HEK293 (cell line): ENCODE measurements around the gene TRAM2.
A peak's percentile ranks its signal among the peaks of the same experiment; 100 is the strongest.

Experiments used
- CTCF ChIA-PET: fragments of 350-600 bp; formaldehyde crosslinking; extraction: SDS; loops from one replicate; lab custom pipeline; 2021; ENCODE audit warnings: antibody characterized with exemption; lab: Yijun Ruan, JAX
- POLR2A ChIA-PET: fragments of 300-600 bp; formaldehyde crosslinking; extraction: SDS; loops from one replicate; lab custom pipeline; 2020; ENCODE audit warnings: antibody characterized with exemption, inconsistent platforms; lab: Yijun Ruan, JAX
- H3K27ac ChIP-seq: fragments of 200-500 bp; sonication (Bioruptor generic); 2 replicates; pipeline ENCODE4 v1.5.1; 2014; ENCODE audit warnings: low read depth, low read length, control low read depth, inconsistent platforms; ENCODE audit errors: extremely low read depth
- H3K36me3 ChIP-seq, 2 experiments: fragments of 200-500 bp in 1 of 2; sonication (Bioruptor generic) in 1 of 2; 1 replicate in 1 of 2; 2 replicates in 1 of 2; pipeline ENCODE4 v1.5.1; 2014 to 2017; ENCODE audit warnings: inconsistent platforms in 2 of 2, low read length in 2 of 2; ENCODE audit not compliant: control insufficient read depth in 2 of 2, insufficient read depth in 1 of 2
- H3K4me1 ChIP-seq: fragments of 200-500 bp; sonication (Bioruptor generic); 2 replicates; pipeline ENCODE4 v1.5.1; 2014; ENCODE audit warnings: mild to moderate bottlenecking, low read length, inconsistent platforms; ENCODE audit not compliant: control insufficient read depth, insufficient read depth
- H3K4me3 ChIP-seq: 2 replicates; pipeline ENCODE4 v1.5.1; 2011; ENCODE audit warnings: low read depth, mild to moderate bottlenecking, control low read depth, low read length, moderate library complexity
- H3K9me3 ChIP-seq: fragments of 200-500 bp; sonication (Bioruptor generic); 2 replicates; pipeline ENCODE4 v1.5.1; 2014; ENCODE audit warnings: low read depth, low read length, inconsistent platforms; ENCODE audit not compliant: control insufficient read depth, insufficient read depth
- FEZF1 ChIP-seq: fragments of 450-650 bp; formaldehyde crosslinking; IDR thresholded peaks from 2 replicates; pipeline ENCODE4 v1.5.1; 2016; ENCODE audit warnings: missing biosample characterization, missing genetic modification characterization
- IKZF3 ChIP-seq: fragments of 450-650 bp; IDR thresholded peaks from 2 replicates; pipeline ENCODE4 v1.5.0; 2018; ENCODE audit warnings: missing biosample characterization, mild to moderate bottlenecking, missing genetic modification characterization, moderate library complexity
- SALL2 ChIP-seq: fragments of 450-650 bp; formaldehyde crosslinking; IDR thresholded peaks from 2 replicates; pipeline ENCODE4 v1.5.0; 2017; ENCODE audit warnings: missing biosample characterization, mild to moderate bottlenecking, missing genetic modification characterization, borderline replicate concordance
- SP3 ChIP-seq: fragments of 450-650 bp; formaldehyde crosslinking; IDR thresholded peaks from 2 replicates; pipeline ENCODE4 v1.5.1; 2016; ENCODE audit warnings: missing biosample characterization, missing genetic modification characterization
- YY2 ChIP-seq: fragments of 450-650 bp; formaldehyde crosslinking; IDR thresholded peaks from 2 replicates; pipeline ENCODE4 v1.5.1; 2016; ENCODE audit warnings: missing biosample characterization, missing genetic modification characterization
- ZBTB1 ChIP-seq: fragments of 450-650 bp; formaldehyde crosslinking; IDR thresholded peaks from 2 replicates; pipeline ENCODE4 v1.5.1; 2016; ENCODE audit warnings: missing biosample characterization, missing genetic modification characterization
- ZBTB26 ChIP-seq: fragments of 450-650 bp; formaldehyde crosslinking; optimal IDR thresholded peaks from 2 replicates; pipeline ENCODE3; 2016; ENCODE audit warnings: missing biosample characterization, mild to moderate bottlenecking, missing genetic modification characterization
- ZNF157 ChIP-seq: fragments of 450-650 bp; formaldehyde crosslinking; IDR thresholded peaks from 2 replicates; pipeline ENCODE4 v1.5.1; 2016; ENCODE audit warnings: missing biosample characterization, missing genetic modification characterization
- ZNF2 ChIP-seq: fragments of 450-650 bp; formaldehyde crosslinking; IDR thresholded peaks from 2 replicates; pipeline ENCODE4 v1.5.1; 2016; ENCODE audit warnings: missing biosample characterization, missing genetic modification characterization
- ZNF211 ChIP-seq: fragments of 450-650 bp; formaldehyde crosslinking; IDR thresholded peaks from 2 replicates; pipeline ENCODE4 v1.5.1; 2016; ENCODE audit warnings: low read depth, missing biosample characterization, missing genetic modification characterization
- ZNF302 ChIP-seq: fragments of 450-650 bp; formaldehyde crosslinking; IDR thresholded peaks from 2 replicates; pipeline ENCODE4 v1.5.1; 2016; ENCODE audit warnings: missing biosample characterization, missing genetic modification characterization, low read depth
- ZNF518A ChIP-seq: fragments of 450-650 bp; formaldehyde crosslinking; conservative IDR thresholded peaks from 2 replicates; pipeline ENCODE4 v1.5.1; 2016; ENCODE audit warnings: low read depth, missing biosample characterization, missing genetic modification characterization
- ZNF639 ChIP-seq: fragments of 450-650 bp; formaldehyde crosslinking; IDR thresholded peaks from 2 replicates; pipeline ENCODE4 v1.5.1; 2016; ENCODE audit warnings: missing biosample characterization, missing genetic modification characterization
- ZNF654 ChIP-seq: fragments of 450-650 bp; formaldehyde crosslinking; IDR thresholded peaks from 2 replicates; pipeline ENCODE4 v1.5.1; 2016; ENCODE audit warnings: low read depth, missing biosample characterization, missing genetic modification characterization
- ZNF785 ChIP-seq: fragments of 450-650 bp; formaldehyde crosslinking; IDR thresholded peaks from 2 replicates; pipeline ENCODE4 v1.5.1; 2016; ENCODE audit warnings: missing biosample characterization, missing genetic modification characterization
- ZNF792 ChIP-seq: fragments of 450-650 bp; formaldehyde crosslinking; IDR thresholded peaks from 2 replicates; pipeline ENCODE4 v1.5.1; 2016; ENCODE audit warnings: missing biosample characterization, missing genetic modification characterization

The TRAM2 gene

GRCh38 chr6:52482903-52483670 lies 93.8 kb downstream of the TRAM2 start (continued):
- peak; percentile 92 for TF ChIP-seq ZNF2 (tag by site-specific recombination)
- peak; percentile 13; the same call in 1 of the 2 replicates for TF ChIP-seq ZNF654 (tag by site-specific recombination)
- TF ChIP-seq ZBTB1 (tag by site-specific recombination): peak; percentile 91
- no peak for TF ChIP-seq ZNF785 (tag by site-specific recombination)
- TF ChIP-seq YY2 (tag by site-specific recombination): no peak
- no peak for TF ChIP-seq ZBTB26 (tag by site-specific recombination)
- no peak for TF ChIP-seq SALL2 (tag by site-specific recombination)
- no peak for TF ChIP-seq ZNF157 (tag by site-specific recombination)
- peak; percentile 93 for TF ChIP-seq FEZF1 (tag by site-specific recombination)
- TF ChIP-seq, all 188 proteins: peak for 74

GRCh38 chr6:52475307-52475706 lies 101.6 kb downstream of the TRAM2 start:
- TF ChIP-seq ZNF518A (tag by site-specific recombination) (no peak), ZNF302 (tag by site-specific recombination) (no peak), ZNF792 (tag by site-specific recombination) (no peak), ZNF639 (tag by site-specific recombination) (no peak), IKZF3 (tag by site-specific recombination) (no peak), ZNF211 (no peak), SP3 (tag by site-specific recombination) (no peak)
- Histone ChIP-seq H3K36me3 (no peaks in the 10 kb centered on the region), H3K4me3 (no peak overlapping the region), H3K9me3 (no peaks in the 10 kb centered on the region), H3K4me1 (no peaks in the 10 kb centered on the region), H3K27ac (no peak overlapping the region)
- ChIA-PET POLR2A (no interaction called here), CTCF (interaction anchor here (0.6 kb wide), 2 partner anchors 18 to 45 kb away, joined by 3 read pairs; no protein-coding TSS in a partner anchor)
